Hepatocyte (in vitro differentiated cells): ENCODE measurements around the gene EFHD2. TPM values are rescaled to one million over a fixed set of nuclear protein-coding genes. Genes with fewer than 3 reads are reported as not detected.
"Not testable (repeated sequence)": the region's sequence is repeated elsewhere in the genome, so short reads cannot be mapped to it uniquely, and the experiment has no call there.

Source experiments
- DNase-seq: peaks from one replicate; pipeline ENCODE4 v3.0.0-alpha.2; 2016; ENCODE audit warnings: low spot score
- H2AFZ ChIP-seq: fragments of 200-600 bp; sonication (generic); 2 replicates; pipeline ENCODE4 v1.6.0; 2016; ENCODE audit warnings: antibody characterized with exemption, mild to moderate bottlenecking
- H3K27ac ChIP-seq: fragments of 200-600 bp; sonication (generic); 2 replicates; pipeline ENCODE4 v1.5.1; 2016; ENCODE audit warnings: mild to moderate bottlenecking
- H3K27me3 ChIP-seq: fragments of 200-600 bp; sonication (generic); 2 replicates; pipeline ENCODE4 v1.6.1; 2016
- H3K36me3 ChIP-seq: fragments of 200-600 bp; sonication (generic); replicated peaks from 2 replicates; pipeline ENCODE4 v1.5.1; 2016; ENCODE audit warnings: low read depth; ENCODE audit not compliant: insufficient read depth
- H3K4me1 ChIP-seq: fragments of 200-600 bp; sonication (generic); 2 replicates; pipeline ENCODE4 v1.5.1; 2016; ENCODE audit warnings: mild to moderate bottlenecking, moderate library complexity; ENCODE audit not compliant: insufficient read depth
- H3K4me2 ChIP-seq: fragments of 200-600 bp; sonication (generic); 2 replicates; pipeline ENCODE4 v1.6.0; 2016
- H3K4me3 ChIP-seq: fragments of 200-600 bp; sonication (generic); 2 replicates; pipeline ENCODE4 v1.5.1; 2016; ENCODE audit warnings: mild to moderate bottlenecking
- H3K79me2 ChIP-seq: fragments of 200-600 bp; sonication (generic); 2 replicates; pipeline ENCODE4 v1.6.0; 2017; ENCODE audit warnings: mild to moderate bottlenecking
- H3K9me2 ChIP-seq: fragments of 200-600 bp; sonication (generic); replicated peaks from 2 replicates; pipeline ENCODE4 v1.6.0; 2017; ENCODE audit warnings: mild to moderate bottlenecking; ENCODE audit not compliant: insufficient read depth
- H3K9me3 ChIP-seq: fragments of 200-600 bp; sonication (generic); 2 replicates; pipeline ENCODE4 v1.5.1; 2016; ENCODE audit warnings: low read depth, mild to moderate bottlenecking
- H4K20me1 ChIP-seq: fragments of 200-600 bp; sonication (generic); 2 replicates; pipeline ENCODE4 v1.6.0; 2016; ENCODE audit warnings: mild to moderate bottlenecking; ENCODE audit not compliant: insufficient read depth, poor library complexity, severe bottlenecking
- EZH2 ChIP-seq: fragments of 200-600 bp; sonication (generic); IDR thresholded peaks from 2 replicates; pipeline ENCODE4 v1.6.1; 2016; ENCODE audit warnings: antibody characterized with exemption, mild to moderate bottlenecking, borderline replicate concordance
- EZH2phosphoT487 ChIP-seq: fragments of 200-600 bp; sonication (generic); IDR thresholded peaks from one replicate; pipeline ENCODE4 v1.6.1; 2018; ENCODE audit warnings: antibody characterized with exemption, mild to moderate bottlenecking, low read depth, moderate library complexity; ENCODE audit not compliant: unreplicated experiment, severe bottlenecking
- WGBS: methylation state at CpG from one replicate; pipeline ENCODE4 v1.1.6; 2016; ENCODE audit warnings: low lambda C conversion rate; ENCODE audit errors: missing lambda C conversion rate; 5-methylcytosine and 5-hydroxymethylcytosine counted together
- polyA plus RNA-seq: library from polyadenylated mRNA; unstranded; fragments of >200 nt; fragmentation: Nextera tagmentation; extraction: Ambion mirVana; gene quantifications from 2 replicates; pipeline ENCODE4 v1.2.1, GENCODE V29; 2016
- total RNA-seq: library from RNA; depleted of rRNA; stranded (reverse); fragments of >200 nt; gene quantifications from 2 replicates; pipeline ENCODE4 v1.2.3, GENCODE V29; 2014
- TF ChIP-seq, protein P1 (sequence below): fragments of 200-600 bp; sonication (generic); IDR thresholded peaks from 2 replicates; pipeline ENCODE4 v1.5.1; 2016; ENCODE audit warnings: antibody characterized with exemption, mild to moderate bottlenecking; ENCODE audit not compliant: poor library complexity

The EFHD2 gene
- total and polyA plus RNA-seq, 2 experiments from 2014 or later: 34.4 to 63.7 TPM

- no peaks in the 10 kb centered on the region for H3K27me3 ChIP-seq
- no peaks in the 10 kb centered on the region for H4K20me1 ChIP-seq
- no peaks in the 10 kb centered on the region for H3K9me2 ChIP-seq
- H3K27ac ChIP-seq: no peak overlapping the region
- TF ChIP-seq EZH2phosphoT487: no peak
- TF ChIP-seq, protein P1, sequence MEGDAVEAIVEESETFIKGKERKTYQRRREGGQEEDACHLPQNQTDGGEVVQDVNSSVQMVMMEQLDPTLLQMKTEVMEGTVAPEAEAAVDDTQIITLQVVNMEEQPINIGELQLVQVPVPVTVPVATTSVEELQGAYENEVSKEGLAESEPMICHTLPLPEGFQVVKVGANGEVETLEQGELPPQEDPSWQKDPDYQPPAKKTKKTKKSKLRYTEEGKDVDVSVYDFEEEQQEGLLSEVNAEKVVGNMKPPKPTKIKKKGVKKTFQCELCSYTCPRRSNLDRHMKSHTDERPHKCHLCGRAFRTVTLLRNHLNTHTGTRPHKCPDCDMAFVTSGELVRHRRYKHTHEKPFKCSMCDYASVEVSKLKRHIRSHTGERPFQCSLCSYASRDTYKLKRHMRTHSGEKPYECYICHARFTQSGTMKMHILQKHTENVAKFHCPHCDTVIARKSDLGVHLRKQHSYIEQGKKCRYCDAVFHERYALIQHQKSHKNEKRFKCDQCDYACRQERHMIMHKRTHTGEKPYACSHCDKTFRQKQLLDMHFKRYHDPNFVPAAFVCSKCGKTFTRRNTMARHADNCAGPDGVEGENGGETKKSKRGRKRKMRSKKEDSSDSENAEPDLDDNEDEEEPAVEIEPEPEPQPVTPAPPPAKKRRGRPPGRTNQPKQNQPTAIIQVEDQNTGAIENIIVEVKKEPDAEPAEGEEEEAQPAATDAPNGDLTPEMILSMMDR: no peak
- no peak for TF ChIP-seq EZH2
- no peak overlapping the region for H2AFZ ChIP-seq
- H3K79me2 ChIP-seq: no peaks in the 10 kb centered on the region
- WGBS: 90% methylated on average over 9 of the region's 9 CpGs
- no peak for DNase-seq
- no peaks in the 10 kb centered on the region for H3K9me3 ChIP-seq
- no peak overlapping the region for H3K4me2 ChIP-seq
- no peak overlapping the region for H3K4me3 ChIP-seq
- H3K36me3 ChIP-seq: no peaks in the 10 kb centered on the region
- no peaks in the 10 kb centered on the region for H3K4me1 ChIP-seq
These were observed 51.0 kb downstream of the EFHD2 start for GRCh38 chr1:15460708-15461095.

GRCh38 chr1:15463064-15463800 lies 53.5 kb downstream of the EFHD2 start:
- not testable (repeated sequence) for DNase-seq, H3K4me3 ChIP-seq
- 65% methylated on average over 15 of the region's 15 CpGs for WGBS

GRCh38 chr1:15463926-15464322 lies 54.2 kb downstream of the EFHD2 start:
- 90% methylated on average over 5 of the region's 5 CpGs for WGBS
- not testable (repeated sequence) for H3K36me3 ChIP-seq, H3K9me2 ChIP-seq, H4K20me1 ChIP-seq, H3K9me3 ChIP-seq, DNase-seq, H3K27me3 ChIP-seq, H2AFZ ChIP-seq, H3K79me2 ChIP-seq, H3K4me1 ChIP-seq, H3K4me2 ChIP-seq, H3K4me3 ChIP-seq
- H3K27ac ChIP-seq: peak overlapping the region; percentile 34

More at GRCh38 chr1:15463064-15463800, 53.5 kb downstream of the EFHD2 start:
- H3K9me2 ChIP-seq, H3K4me2 ChIP-seq, H3K9me3 ChIP-seq, H4K20me1 ChIP-seq, H3K79me2 ChIP-seq, H2AFZ ChIP-seq, H3K4me1 ChIP-seq, H3K36me3 ChIP-seq, H3K27me3 ChIP-seq, H3K27ac ChIP-seq: not testable (repeated sequence)

DNA sequence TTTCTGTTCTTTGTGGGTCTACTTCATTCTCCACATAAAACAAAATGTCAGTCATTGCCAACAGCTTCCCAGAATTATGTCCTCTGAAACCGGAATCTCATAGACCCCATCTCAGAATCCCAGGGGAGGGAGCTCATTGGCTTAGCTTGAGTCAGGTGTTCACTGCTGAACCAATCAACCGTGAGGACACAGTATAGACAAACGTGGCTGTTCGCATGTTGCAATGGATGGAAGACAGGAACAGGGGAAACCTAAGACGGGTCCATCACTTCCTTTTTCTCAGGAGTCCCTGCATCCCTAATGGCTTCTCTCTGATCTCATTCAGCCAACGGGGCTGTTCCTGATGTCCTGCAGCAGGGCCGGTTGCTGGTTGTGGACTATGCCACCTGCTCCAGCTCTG lies 56.0 kb downstream of the EFHD2 start:
- TF ChIP-seq EZH2phosphoT487 (no peak), EZH2 (no peak)
- Histone ChIP-seq H2AFZ (no peak overlapping the region), H4K20me1 (no peaks in the 10 kb centered on the region), H3K27me3 (no peaks in the 10 kb centered on the region), H3K36me3 (no peaks in the 10 kb centered on the region), H3K4me2 (no peak overlapping the region), H3K79me2 (no peaks in the 10 kb centered on the region), H3K4me1 (no peaks in the 10 kb centered on the region), H3K27ac (no peak overlapping the region), H3K4me3 (no peak overlapping the region), H3K9me3 (no peaks in the 10 kb centered on the region), H3K9me2 (no peaks in the 10 kb centered on the region)
- DNase-seq: no peak
- 96% methylated on average over 7 of the region's 7 CpGs for WGBS

DNA sequence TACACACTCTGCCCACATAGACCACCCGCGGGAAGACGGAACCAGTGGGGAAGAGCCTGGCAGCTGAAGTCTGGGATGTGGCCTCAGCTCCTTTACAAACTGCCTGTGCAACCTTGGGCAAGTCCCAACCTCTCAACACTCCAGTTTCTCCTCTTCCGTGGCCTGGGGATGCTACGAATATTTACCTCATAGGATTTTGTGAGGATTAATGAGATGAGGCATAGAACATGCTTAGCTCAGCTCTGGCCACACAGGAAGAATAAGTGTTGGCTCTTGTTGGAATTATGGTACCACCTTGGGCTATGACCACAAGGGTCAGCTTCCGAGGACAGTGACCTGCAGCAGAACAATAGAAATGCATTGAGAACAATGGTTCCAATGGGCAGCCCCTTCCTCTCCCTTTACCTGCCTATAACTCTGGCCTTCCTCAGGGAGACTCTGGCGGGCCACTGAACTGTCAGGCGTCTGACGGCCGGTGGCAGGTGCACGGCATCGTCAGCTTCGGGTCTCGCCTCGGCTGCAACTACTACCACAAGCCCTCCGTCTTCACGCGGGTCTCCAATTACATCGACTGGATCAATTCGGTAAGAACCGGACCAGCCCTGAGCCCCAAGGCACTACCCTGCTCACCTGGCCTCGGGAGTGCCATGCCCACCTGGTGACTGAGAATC lies 57.4 kb downstream of the EFHD2 start:
- not testable (repeated sequence) for H3K27me3 ChIP-seq

More for the DNA sequence above, 57.4 kb downstream of the EFHD2 start:
- not testable (repeated sequence) for H4K20me1 ChIP-seq, H3K9me2 ChIP-seq, H3K9me3 ChIP-seq, H3K27ac ChIP-seq, H3K36me3 ChIP-seq, H3K4me1 ChIP-seq, H2AFZ ChIP-seq, DNase-seq, H3K4me3 ChIP-seq, H3K4me2 ChIP-seq, H3K79me2 ChIP-seq
- 94% methylated on average over 22 of the region's 22 CpGs for WGBS
